COLO668 (cell line): ENCODE measurements around the gene CSTF3.

Experiments
- DNase-seq: peaks from one replicate; lab custom pipeline; 2025; ENCODE audit not compliant: unreplicated experiment; lab: John Stamatoyannopoulos, UW

Gene CSTF3

DNA sequence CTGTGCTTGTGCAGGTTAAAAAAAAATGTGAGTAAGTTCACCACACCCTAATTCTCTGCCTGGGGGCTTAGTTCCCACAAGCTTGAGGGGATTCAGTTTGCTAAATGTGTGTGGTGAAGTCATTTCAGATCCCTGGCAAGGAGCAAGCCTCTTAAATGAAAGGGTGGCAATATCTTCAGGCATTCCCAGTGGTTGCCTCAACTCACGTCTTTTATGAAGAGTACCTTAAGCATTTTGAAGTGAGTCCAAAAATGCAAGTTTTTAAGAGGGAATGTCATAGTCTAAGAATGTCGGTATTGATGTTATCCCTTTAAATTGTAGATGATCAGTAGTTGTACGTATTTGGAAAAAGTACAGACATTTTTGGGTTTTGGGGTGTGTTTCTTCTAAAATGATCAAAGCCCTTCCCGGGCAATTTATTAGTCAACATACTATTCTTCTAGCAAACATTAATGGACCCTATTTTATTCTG, 117.0 kb downstream of the CSTF3 start:
- no peak for DNase-seq

DNA sequence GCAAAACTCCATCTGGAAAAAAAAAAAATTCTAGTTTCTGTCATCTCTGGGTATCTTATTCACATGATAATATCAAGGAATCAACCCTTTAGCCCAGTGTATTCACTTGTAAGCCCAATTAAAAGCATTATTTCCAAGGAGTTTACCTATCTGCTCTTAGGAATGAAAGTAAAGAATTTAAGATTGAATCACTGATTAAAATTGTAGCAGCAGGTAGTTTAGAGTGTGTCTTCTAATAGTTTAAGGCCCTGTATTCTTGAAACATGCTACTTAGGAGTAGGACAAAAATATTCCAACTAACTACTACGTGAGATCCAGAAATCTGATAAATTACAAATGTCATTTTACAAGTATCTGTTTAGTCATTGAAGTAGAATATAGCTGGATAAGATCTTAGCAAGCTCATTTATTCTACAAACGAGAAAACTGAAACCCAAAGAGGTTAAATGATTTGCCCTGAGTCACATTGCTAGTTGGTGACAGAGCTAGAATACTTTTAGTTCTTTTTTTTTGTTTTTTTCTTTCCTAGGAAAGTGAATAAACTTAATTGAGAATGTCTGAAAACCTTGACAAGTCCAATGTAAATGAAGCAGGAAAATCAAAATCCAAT, 118.0 kb downstream of the CSTF3 start:
- DNase-seq: no peak

DNA sequence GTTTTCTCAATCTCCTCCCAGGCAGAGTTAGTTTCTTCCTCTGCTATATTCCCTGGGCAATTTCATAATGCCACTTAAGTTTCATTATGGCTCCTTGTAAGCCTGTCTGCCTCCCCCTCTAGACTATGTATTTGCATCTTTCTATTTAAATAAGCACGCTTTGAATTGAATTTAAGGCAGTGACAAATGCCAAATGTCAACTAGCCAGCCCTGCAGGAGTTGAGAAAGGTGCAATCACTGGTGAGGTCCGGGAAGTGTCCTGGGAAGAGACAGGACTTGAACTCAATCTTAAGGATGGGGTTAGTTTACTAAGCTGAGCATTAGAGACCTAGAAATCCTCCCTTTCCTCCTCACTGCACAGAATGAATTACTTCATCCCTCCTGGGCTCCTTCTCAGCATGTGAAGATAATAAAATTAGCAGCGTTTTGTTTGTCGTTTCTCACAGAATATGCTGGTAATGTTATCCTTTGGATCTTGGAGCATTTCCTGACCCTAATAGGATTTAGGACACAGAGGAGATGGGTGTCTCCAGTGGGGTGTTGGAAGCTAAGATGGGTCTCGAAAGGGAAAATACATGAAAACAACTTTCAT, 120.3 kb downstream of the CSTF3 start:
- DNase-seq: no peak

DNA sequence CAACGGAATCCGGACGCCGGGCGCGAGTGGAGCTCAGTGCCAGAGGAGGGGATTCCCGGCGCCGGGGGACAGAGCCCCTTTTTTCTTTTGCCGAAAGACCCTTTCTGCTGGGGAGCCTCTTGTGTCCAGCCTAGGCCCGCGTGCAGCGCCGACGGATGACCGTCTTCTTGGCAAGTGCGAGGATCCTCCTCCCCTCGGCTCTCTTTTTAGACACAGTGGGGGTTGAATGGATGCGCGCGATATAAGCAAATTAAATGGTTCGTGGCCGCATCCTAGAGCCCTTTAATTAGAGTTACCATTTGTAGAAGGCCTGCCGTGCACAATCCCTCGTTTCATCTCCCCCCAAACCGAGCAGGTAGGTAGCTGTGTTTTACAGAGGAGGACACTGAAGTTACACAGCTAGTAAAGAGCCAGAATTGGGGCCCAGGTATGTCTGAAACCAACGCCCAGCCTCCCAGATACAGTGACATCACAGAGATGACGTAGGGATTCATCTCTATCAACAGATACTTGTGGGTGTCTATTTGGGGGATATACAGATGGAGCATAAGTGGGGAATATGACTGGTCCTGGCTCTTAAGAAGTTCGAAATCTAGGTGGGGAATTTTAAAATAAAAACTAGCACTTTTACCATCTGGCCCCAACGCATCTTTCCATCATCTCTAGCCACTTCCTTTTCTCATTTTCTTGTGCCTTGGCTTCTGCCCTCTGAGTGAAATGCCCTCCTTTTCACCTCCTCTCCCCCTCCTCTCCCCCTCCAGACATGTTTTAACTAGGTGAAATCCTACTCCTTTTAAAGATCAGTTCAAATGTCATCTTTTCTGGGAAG, 121.0 kb downstream of the CSTF3 start:
- peak; percentile 46 for DNase-seq

DNA sequence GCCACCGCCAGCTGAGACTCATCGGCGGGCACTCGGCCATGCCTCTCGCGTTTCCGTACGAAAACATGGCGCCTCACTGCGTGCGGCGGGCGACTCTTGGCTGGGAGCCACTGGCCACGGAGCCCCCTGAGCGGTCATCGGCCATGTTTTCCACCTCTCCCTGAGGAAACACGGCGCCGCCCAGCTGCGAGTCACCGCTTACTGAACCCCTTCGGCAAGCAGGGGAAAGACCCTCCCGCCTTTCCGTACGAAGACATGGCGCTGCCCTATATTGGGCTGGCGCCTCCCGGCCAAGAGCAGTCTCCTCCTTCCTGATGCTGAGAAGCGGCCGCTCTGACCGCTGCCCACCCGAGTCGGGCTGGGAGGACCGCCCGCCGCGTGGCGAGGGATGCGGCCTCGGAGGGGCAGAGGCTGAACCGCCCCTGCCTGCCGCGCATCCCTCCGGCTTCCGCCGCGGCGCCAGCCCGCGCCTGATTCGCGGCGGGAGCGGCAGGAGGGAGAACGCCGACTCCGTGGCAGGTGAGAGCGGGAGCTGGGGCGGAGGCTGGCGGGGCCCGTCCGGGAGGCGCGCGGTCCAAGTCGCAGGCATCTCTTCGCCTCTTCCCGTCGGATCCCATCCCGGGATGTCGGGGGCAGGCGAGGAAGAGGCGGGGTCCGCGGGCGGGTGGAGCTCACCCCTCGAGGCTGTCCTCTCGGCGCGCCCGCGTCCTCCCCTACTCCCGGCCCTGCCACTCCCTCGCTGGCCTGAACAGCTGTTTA, 121.8 kb downstream of the CSTF3 start, which contains the start of gene TCP11L1:
Gene TCP11L1 (plus strand): TSS at position 299 of the 759 bp plus-strand sequence. CDS start 4,202 bp downstream, outside the sequence.
- DNase-seq: peak; percentile 93

DNA sequence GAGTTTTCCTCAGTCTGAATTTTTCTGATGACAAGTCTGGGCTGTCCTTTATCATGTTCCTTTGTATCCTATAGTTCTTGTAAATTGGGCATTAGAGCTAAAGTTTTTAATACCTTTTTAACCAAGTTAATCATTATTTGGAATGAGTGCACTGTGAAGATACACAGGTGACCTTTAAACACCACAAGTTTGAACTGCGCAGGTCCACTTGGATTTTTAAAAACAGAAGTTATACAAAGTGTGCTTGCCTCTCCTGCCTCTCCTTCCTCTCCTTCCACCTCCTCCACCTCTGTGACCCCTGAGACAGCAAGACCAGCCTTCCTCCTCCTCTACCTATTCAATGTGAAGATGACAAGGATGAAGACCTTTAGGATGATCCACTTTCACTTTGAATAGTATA, 126.3 kb downstream of the CSTF3 start:
- DNase-seq: no peak
